NCI-H524 (cell line): ENCODE results near the gene CGREF1.

Experiments used
- DNase-seq, 2 experiments: peaks; one replicate each; lab custom pipeline; 2025; lab: John Stamatoyannopoulos, UW

Gene CGREF1

DNA sequence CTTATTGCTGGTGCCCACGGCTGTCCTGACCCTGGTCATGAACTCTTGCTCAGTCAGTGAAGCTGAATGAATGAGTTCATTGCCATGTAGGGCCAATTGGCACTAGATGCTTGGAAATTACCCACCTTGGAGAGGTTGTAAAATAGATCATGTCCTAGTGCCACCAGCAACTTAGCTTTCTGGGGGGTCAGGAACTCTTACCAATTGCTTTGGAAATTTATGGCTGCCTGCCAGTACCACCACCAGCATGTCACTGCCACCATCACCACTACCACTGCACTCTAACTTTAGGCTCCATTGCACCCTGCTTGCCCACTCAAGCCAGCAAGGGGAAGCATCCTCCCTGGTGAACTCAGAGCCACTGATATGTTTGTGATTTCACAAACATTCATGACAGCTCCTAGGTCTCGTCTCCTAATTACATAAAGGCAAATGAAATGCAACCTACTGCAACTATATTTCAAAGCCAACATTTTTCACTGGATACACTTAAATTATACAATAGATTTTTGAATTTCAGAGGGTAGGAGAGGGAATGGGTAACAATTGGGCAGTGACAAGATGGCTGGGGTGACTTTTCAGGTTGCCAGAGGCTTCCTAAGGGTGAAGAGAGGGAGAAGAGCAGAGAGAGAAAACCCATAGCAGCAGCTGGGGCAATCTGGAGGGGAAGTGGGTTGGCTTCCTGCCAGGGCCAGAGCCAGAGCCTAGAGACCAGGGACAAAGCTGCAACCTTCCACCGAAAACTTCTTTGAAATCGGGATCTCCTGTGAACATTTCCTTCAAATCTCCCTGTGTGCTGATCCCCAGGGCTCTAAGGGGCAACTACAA lies 44.0 kb downstream of the CGREF1 start:
- peak; percentile 40 to 72 for DNase-seq

DNA sequence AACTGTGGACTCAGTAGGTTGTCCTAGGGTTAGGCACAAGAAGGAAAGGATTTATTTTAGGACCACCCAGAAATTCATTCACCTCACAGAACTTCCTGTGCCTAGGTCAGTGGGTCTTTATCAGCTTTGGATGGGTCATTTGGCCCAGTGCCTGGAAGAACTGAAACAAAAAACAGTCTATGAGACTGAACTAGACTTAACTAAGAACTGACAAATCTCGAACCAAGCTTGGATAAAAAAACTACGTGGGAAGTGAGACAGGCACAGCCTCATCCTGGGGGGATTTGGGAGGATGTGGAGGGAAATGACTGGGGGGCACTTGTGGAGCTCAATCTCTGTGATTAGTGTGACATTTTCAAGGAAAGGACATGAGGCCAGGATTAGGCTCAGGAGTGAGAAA lies 45.1 kb downstream of the CGREF1 start:
- DNase-seq, result no peak

DNA sequence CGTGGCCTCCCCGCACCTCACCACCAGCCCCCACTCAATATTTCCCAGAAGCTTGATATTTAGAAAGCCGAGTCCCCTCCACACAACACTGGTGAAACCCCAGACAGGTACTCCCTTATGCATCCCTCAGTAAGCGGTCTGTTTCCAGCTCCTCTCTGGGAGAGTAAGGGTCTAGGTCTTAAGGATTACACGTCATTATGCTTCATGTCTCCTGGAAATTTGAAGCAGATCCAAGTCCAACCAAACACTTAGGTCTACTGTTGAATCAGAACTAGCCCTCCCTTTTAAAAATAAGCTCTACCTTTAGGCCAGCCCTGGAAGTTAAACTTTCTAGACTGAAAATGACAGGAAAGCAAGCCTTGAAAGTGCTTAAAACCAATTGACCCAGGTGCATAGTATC lies 46.0 kb downstream of the CGREF1 start:
- no peak for DNase-seq

DNA sequence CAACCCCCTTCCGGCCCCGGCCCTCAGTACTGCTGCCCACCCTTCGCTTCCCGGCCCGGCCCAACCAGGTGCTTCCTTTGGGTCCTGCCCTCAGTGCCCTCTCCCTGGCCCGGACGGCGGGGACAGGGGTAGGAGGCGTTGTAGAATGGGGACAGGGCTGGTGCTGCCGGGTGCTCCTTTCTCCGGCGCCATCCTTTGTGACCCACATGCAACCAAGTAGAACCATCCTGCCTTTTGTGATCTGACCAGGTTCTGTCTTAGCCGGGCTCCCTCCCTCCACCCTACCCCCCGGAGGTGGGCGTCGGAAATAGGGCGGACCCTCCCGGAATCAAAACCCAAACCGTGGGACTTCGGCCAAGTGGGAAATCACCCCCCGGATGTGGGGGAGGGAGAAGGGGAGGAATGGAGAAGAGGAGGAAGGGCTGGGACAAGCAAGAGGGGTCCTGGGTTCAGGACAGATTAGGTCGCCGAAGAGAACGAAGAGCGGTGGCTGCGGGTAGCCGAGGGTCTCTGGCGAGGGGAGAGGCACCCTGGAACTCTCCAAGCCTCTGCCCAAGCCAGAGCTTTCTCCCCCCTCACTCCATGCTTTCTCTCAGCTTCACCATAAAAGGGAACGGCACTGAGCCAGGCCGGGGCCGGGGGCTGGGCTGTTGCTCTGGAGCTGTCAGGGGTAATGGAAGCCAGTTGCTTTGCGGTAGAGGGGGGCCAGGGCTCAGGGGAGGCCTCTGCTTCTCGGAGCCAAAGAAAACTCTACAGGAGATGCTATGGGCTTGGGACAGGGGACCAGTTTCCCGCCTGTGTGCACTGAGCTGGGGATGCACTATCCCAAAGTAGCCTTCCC lies 46.7 kb downstream of the CGREF1 start:
- DNase-seq, result no peak

DNA sequence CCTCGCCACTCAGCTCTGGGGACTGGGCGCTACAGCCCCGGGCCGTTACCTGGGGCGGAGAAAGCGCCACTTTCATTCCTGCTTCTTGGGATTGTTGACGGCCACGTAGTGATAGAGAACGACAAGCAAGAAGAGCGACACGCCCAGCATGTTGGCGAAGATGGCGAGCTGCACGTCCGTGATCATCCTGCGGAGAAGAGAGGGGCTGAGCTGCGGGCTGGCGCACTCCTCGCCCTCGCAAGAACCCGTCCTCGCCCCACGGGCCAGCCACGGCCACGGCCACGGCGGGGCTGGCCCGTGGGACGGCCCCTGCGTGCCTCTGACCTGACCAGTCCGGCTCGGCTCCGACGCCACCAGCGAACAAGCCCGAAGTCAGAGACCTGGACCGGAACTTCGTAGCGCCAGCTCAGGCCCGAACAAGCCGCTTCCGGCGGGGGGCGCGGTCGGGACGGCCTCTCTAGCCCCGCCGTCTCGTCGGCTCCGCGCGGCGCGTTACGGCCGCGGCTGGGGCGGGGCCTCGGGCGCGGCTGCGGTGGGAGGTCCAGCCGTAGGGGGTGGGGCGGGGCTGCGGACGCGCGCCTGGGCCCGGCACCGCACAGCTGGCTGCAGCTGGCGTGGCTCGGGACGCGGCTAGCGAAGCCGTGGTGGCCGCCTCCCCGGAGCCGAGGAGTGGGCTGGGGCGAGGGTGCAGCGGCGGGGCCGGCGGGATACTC lies 47.5 kb downstream of the CGREF1 start, which contains the start of gene OST4:
Gene OST4, minus strand, starts transcription at position 378 of the 713 bp plus-strand sequence.
- peak; percentile 85 to 88 for DNase-seq

DNA sequence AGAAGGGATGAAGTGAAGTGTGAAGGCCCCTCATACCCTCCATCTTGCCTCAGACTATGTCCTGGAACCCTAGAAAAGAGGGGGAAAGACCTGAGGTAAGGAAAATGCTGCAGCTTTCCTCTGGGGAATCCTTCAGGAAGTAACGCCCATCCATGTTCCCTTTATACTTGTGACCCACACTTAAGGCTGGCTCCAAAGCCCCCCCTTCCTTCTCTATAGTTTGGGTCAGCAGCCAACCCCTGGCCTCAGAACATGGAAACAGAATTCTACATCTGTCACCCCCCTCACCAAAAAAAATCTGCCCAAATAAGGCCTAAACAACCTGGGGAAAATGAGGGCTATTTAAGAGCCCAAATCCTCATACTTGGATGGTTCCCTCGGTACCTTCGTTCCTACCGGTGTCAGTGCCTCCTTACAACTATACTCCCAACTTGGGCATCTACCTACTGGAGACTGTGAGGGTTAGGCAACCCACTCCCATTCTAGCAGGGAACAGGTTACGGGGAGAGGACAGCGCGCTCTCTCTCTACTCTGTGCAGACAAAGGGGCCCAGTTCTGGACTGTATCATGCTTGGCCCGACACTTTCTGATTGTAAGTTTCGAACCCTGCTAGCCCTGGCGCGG lies 48.2 kb downstream of the CGREF1 start:
- no peak for DNase-seq

DNA sequence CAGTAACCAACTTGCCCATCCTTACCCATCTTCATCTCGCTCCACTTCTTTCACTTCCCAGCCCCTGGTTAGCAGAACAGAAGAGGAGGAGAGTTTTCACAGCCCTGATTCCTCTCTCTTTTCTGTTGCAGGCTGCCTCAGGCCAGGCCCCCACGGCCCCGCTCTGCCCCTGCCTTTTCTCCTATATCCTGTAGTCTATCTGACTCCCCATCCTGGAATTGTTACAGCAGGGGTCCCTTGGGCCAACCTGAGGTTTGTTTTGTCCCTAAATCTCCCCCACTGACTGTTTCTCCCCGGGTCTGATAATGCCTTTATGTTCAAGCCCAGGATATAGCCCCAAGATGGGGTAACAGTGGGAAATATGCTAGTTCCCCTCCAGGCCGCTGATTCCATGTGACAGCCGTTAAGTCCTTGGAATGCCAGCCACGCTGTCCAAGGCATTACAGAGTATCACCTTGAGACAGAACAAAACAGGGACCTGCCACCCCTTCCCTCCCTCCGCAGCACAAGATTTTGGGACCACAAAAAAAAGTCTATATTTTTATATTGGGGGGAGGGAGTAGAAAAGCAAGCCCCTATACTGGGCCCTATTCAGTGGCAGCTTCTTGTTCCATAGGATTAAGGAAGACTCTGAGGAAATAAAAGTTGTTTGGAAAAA lies 48.8 kb downstream of the CGREF1 start:
- no peak for DNase-seq

DNA sequence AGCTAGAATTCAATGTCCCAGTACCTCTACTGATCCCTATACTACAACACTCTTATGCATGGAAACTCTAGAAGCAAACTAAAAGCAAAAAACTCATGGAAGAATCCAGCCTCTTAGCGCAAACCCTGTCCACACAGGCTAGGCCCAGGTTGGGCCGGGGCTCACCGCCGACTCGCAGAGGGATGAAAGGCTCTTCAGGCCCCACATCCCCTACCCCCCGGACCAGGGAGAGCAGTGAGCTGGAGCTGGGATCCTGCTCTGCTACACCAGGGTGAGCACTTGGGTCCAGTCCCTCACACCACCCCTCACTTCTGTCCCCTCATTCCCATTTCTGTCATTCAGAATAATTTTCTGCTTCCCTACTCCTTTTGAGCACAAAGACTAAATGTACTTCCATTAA lies 49.5 kb downstream of the CGREF1 start:
- no peak for DNase-seq

DNA sequence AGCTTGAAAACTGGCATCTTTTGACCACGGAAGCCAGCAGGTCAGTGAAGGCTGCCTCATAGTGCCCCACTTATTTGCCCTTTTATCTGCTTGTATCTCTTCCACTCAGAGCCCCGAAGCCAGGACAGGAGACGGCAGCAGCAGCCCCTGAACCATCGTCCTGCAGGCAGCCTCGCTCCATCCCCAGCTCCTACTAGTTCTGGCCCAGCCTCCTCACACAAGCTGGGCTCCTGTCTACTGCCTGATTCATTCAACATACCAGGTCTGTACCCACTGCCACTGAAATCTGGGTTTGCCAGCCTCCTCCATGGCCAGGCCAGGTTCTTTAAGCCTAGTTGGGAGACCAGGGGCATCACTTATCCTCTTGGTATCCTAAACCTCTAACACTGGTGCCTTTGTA lies 51.5 kb downstream of the CGREF1 start:
- DNase-seq, result no peak

DNA sequence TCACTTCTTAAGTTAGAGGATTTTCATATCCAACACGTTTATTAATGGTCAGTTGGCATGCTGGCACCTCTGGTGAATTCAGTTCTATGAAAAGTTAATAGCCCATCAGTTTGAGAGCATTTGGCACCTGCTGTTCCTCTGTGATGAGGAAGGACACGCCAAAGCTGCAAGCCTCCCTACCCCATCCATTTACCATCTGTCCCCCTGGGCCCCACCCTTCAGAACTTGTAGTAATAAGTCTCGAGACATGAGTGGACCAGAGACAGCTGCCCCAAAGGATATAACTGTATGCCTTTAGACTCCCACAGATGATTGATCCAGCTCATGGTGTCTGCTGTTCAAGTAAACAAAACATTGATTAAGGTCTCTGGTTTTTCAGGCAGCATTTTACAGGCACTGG lies 53.8 kb downstream of the CGREF1 start:
- DNase-seq, result peak; percentile 84 to 94

DNA sequence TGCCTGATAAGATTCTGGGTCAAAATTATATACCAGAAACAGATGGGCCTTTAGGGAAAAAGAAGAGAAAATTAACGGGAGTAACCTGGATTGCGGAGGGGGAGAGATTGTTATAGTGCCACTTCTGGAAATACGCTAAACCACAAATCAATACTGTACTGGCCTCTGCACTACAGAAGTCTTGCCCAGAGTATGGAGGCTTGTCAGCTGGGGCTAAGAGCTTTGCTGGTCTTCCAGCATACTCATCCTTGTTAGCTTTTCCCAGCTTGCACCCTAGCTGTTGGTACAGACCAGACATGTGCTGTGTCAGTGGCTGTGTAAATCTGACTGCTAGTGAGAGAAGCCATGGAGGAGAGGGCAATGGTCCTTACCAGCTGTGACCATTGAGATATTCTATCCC lies 58.6 kb downstream of the CGREF1 start:
- DNase-seq, result no peak

DNA sequence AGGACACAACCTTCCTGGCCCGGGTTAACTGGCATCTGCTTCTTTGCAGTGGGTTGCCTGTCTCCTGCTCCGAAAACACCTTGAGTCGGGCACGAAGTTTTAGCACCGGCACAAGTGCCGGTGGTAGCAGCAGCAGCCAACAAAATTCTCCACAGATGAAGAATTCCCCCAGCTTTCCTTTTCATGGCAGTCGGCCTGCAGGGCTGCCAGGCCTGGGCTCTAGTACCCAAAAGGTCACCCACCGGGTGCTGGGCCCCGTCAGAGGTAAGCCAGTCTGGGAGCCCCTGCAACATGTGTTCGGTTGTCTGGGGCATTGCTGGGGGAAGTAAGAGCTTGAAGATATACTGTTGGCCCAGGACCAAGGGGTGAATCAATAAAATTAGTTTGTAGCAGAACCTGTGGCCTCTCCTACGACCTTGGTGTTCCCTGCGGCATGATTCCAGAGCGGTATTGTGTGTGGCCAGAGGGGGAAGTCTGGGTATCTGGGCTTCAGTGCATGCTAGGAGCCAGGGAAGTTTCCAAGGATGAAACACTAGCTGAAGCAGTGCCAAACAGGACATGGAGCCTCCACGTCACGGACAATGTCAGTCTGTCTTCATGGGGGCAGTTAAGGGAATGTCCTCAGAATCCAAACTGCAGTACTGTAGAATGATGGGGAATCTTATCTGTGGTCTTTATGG lies 59.6 kb downstream of the CGREF1 start:
- DNase-seq, result no peak

DNA sequence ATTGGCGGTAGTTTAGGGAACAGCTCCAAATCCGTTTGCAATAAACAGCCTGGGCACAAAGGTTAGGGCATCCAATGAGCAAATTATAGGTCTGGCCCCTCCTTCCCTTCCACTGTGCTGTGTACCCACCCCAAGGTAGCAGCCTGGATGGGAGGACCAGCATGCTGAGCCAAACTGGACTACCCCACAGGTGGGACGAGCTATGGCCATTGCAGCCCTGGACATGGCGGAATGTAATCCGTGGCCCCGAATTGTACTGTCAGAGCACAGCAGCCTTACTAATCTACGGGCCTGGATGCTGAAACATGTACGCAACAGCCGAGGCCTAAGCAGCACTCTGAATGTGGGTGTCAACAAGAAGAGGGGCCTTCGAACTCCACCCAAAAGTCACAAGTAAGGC lies 60.7 kb downstream of the CGREF1 start:
- no peak for DNase-seq

DNA sequence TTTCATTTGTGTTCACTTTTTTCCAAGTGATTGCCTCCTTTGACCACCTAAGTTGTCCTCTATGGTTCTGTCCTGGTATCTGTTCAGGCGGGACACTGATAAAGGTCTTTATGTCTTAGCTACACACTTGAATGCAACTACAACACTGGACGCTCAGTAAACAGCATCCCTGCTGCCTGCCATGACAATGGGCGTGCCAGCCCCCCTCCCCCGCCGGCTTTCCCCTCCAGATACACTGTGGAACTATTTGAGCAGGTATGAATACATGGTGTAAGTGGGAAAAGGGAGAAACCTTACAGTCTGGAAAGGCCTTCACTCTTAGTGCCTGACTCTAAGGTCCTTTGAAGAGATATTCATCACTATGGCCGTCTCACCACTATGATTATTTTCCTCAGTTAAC lies 61.7 kb downstream of the CGREF1 start:
- DNase-seq, result no peak

DNA sequence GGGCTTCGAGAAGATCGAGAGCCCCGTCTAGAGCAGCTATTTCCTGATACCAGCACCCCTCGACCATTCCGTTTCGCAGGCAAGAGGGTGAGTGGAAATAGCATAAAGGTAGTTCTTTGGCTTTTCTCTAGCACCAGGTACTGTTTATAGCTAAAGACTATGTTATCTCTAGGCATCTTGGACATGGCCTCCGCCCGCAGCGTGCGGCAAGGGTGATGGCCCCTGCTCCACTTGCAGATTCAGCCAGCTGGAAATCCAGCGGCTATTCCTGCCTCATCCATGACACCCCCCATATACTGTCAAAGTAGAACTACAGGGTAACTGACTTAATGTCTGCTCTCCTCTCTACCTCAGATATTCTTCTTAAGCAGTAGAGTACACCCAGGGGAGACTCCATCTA lies 64.2 kb downstream of the CGREF1 start:
- DNase-seq, result no peak

DNA sequence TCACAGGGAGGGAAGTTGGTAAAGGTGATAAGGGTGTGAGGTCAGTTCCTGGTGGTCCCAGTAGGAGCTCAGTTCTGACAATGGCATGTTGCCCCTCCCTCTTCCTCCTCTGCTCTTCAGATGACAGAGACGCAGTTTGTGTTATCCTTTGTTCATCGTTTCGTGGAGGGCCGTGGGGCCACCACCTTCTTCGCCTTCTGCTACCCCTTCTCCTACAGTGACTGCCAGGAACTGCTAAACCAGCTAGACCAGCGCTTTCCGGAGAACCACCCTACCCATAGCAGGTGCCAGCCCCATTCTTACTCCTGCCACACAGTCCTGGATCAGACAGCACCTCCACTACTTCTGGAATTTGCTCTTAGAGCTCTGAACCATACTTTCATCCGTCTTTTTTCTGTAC lies 65.2 kb downstream of the CGREF1 start:
- no peak for DNase-seq

DNA sequence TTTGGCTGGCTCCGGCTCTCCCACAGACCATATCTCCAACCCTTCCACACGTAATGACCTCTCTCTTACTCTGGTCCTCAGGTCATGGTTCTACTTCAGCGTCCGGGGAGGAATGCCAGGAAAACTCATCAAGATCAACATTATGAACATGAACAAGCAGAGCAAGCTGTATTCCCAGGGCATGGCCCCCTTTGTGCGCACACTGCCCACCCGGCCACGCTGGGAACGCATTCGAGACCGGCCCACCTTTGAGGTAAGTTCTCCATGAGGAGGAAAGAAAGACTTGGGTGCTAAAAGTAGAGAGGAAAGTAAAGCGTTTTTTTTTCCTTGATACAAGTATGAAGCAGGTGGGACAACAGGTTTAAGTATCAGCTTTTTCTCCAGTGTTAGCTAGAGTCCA lies 65.6 kb downstream of the CGREF1 start:
- no peak for DNase-seq

DNA sequence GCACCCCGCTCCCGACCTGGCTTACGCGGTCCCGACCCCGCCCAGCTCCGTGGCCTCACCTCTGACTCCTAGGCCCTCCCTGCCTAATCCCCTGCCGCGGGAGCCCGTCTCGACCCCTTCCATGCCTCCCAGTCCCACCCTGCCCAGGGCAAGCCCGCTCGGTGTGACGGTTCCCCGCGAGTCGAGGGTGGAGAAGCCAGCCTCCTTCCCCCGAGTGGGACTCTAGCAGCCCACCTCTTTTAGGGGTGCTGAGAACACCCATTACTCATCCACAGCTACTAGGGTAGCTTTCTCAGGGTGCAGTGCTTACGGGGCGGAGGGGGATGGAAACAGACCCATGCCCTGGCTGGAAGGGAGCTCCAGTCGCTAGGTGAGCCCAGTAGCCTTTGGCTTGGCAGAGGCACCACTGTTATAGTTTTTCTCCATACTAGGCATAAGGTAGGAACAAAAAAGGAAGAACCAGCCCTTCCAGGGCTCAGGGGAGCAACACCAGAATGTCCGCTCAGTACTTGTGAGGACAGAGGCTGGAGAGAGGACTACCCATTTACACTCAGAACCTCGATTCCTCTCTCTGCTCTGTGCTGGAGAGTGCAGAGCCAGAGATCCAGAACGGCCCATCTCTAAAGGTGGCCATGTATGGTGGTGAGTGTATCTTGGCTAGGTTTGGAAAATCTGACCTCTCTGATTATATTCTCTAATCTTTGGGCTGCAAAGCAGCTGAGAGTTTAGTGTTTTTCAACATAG lies 66.9 kb downstream of the CGREF1 start:
- DNase-seq, result peak in 1 of 2 experiments; percentile 42

DNA sequence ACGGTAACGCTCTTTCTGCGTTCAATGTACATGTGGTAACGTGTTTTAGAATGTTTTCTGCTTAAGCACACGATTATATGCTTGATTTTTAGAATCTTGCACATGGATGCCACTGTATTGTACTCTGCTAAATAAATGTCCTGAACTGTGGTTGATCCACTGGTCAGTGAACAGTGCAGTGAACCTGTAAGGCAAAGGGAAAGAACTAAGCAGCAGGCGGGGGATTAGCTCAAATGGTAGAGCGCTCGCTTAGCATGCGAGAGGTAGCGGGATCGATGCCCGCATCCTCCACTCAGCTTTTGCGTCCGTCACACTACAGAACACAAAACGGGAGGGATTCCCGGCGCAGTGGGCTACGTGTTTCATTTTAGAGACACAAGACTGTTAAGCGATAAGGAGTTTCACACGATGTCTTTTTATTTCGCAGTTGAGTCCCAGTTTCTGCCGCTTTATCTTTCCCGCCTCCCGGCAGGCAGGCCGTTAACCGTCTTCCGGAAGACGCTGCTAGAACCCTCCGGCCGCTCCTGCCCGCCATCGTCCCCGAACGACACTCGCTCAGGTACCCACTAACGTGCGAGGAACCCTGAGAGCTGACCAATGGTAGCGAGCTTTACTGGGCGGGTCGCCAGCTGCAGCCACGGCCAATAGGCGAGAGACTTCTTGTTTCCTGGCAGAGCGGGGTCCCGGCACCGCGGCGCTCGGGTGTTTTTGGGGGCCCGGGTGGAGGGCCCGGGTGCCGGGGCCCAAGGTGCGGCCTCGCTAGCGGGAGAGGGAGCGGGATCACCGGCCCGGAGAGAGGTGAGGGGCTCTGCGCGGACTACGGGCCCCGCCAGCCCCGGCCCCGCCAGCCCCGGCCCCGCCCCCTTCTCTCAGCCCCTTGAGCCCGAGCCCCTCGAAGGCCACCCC lies 67.7 kb downstream of the CGREF1 start, which contains the start of gene AGBL5:
Gene AGBL5, plus strand, starts transcription at position 673 of the 906 bp plus-strand sequence. CDS start 1,291 bp downstream, outside the sequence.
- DNase-seq, result peak; percentile 97 to 98
